ENCODE measurements around the gene P3H4.
"Not testable (repeated sequence)": the region's sequence is repeated elsewhere in the genome, so short reads cannot be mapped to it uniquely, and the experiment has no call there.

P3H4 gene

GRCh38 chr17:41811549-41812380 is at the start of gene P3H4:
TSS of gene P3H4 (minus strand) at chr17:41811949. CDS start at chr17:41811915, 34 bp downstream.
- DNase-seq (ENCODE audit: low read depth in 3 of 3, low spot score in 1 of 3) = peak in 2 of 3 donors; percentile 34 to 61

- no peak for DNase-seq (ENCODE audit: low read depth in 3 of 3, low spot score in 1 of 3)
Observed at GRCh38 chr17:41860254-41860931, 48.6 kb upstream of the P3H4 start.

GRCh38 chr17:41851382-41851781 is 39.6 kb upstream of the P3H4 start:
- DNase-seq (ENCODE audit: low read depth in 3 of 3, low spot score in 1 of 3) = not testable (repeated sequence)

- no peak for DNase-seq (ENCODE audit: low read depth in 3 of 3, low spot score in 1 of 3)
Observed at GRCh38 chr17:41849251-41849990, 37.7 kb upstream of the P3H4 start.

- DNase-seq (ENCODE audit: low read depth in 3 of 3, low spot score in 1 of 3) = no peak
Observed at GRCh38 chr17:41848788-41849187, 37.0 kb upstream of the P3H4 start.

GRCh38 chr17:41844971-41845370 is 33.2 kb upstream of the P3H4 start:
- DNase-seq (ENCODE audit: low read depth in 3 of 3, low spot score in 1 of 3) = no peak

GRCh38 chr17:41840781-41841180 is 29.0 kb upstream of the P3H4 start:
- not testable (repeated sequence) for DNase-seq (ENCODE audit: low read depth in 3 of 3, low spot score in 1 of 3)

- not testable (repeated sequence) for DNase-seq (ENCODE audit: low read depth in 3 of 3, low spot score in 1 of 3)
Observed at GRCh38 chr17:41839448-41839847, 27.7 kb upstream of the P3H4 start.

- DNase-seq (ENCODE audit: low read depth in 3 of 3, low spot score in 1 of 3) = no peak
Observed at GRCh38 chr17:41837761-41838538, 26.2 kb upstream of the P3H4 start, which contains the start of gene KLHL10. TSS of gene KLHL10 (plus strand) at chr17:41837825. CDS start at chr17:41837933, 108 bp downstream.

GRCh38 chr17:41836550-41837196 is 24.9 kb upstream of the P3H4 start:
- DNase-seq (ENCODE audit: low read depth in 3 of 3, low spot score in 1 of 3) = no peak

- DNase-seq (ENCODE audit: low read depth in 3 of 3, low spot score in 1 of 3) = peak in 2 of 3 donors; percentile 30 to 40
Observed at GRCh38 chr17:41835800-41836549, 24.2 kb upstream of the P3H4 start, which contains the start of gene NT5C3B. TSS of gene NT5C3B (minus strand) at chr17:41836232. CDS start at chr17:41836193, 39 bp downstream.

GRCh38 chr17:41835214-41835799 is 23.6 kb upstream of the P3H4 start:
- DNase-seq (ENCODE audit: low read depth in 3 of 3, low spot score in 1 of 3) = no peak

- DNase-seq (ENCODE audit: low read depth in 3 of 3, low spot score in 1 of 3) = not testable (repeated sequence)
Observed at GRCh38 chr17:41829961-41830360, 18.2 kb upstream of the P3H4 start.

GRCh38 chr17:41825175-41825845 is 13.6 kb upstream of the P3H4 start:
- no peak for DNase-seq (ENCODE audit: low read depth in 3 of 3, low spot score in 1 of 3)

- DNase-seq (ENCODE audit: low read depth in 3 of 3, low spot score in 1 of 3) = no peak
Observed at GRCh38 chr17:41824086-41824485, 12.3 kb upstream of the P3H4 start.

GRCh38 chr17:41823580-41823979 is 11.8 kb upstream of the P3H4 start:
- DNase-seq (ENCODE audit: low read depth in 3 of 3, low spot score in 1 of 3) = no peak

- DNase-seq (ENCODE audit: low read depth in 3 of 3, low spot score in 1 of 3) = no peak
Observed at GRCh38 chr17:41823141-41823524, 11.4 kb upstream of the P3H4 start.

Data from stimulated activated CD4-positive, alpha-beta T cell treated with anti-CD3 and anti-CD28 coated beads, TNF-alpha, amount 100 ng/mL, for 1 hour (primary cell).